PC-9 (cell line): ENCODE measurements around the gene NECTIN1. TPM values are rescaled to one million over a fixed set of nuclear protein-coding genes. Genes with fewer than 3 reads are reported as not detected.

ENCODE experiments used
- BruUV-seq: library from RNA; stranded (reverse); fragments of 400-500 nt; replicated peaks from 2 replicates; lab custom pipeline; 2021; lab: Mats Ljungman, UMichigan
- CTCF ChIA-PET: fragments of 300-600 bp; sonication (Branson Sonifier 250); formaldehyde crosslinking; loops from one replicate; lab custom pipeline; 2022; ENCODE audit warnings: antibody characterized with exemption; lab: Charles Lee
- POLR2A ChIA-PET: fragments of 300-600 bp; sonication (Branson Sonifier 250); formaldehyde crosslinking; loops from one replicate; lab custom pipeline; 2022; ENCODE audit warnings: antibody characterized with exemption; ENCODE audit not compliant: unreplicated experiment; lab: Charles Lee
- DNase-seq, 2 experiments: peaks; one replicate each; pipeline versions ENCODE4 v3.0.0 to v3.0.0-alpha.2; 2015 to 2022; ENCODE audit warnings: mixed read lengths in 1 of 2
- H2AFZ ChIP-seq: fragments of 200-600 bp; sonication (generic); 2 replicates; pipeline ENCODE4 v1.8.1; 2017; ENCODE audit warnings: antibody characterized with exemption
- H3F3A ChIP-seq: fragments of 200-600 bp; sonication (generic); 2 replicates; pipeline ENCODE4 v1.8.1; 2017; ENCODE audit warnings: antibody characterized with exemption, mild to moderate bottlenecking, low read depth; ENCODE audit not compliant: insufficient read depth
- H3K27ac ChIP-seq: fragments of 200-600 bp; sonication (generic); 2 replicates; pipeline ENCODE4 v1.6.1; 2016; ENCODE audit warnings: mixed run types
- H3K27me3 ChIP-seq: fragments of 200-600 bp; sonication (generic); 2 replicates; pipeline ENCODE4 v1.6.1; 2016; ENCODE audit warnings: low read depth, mixed run types; ENCODE audit not compliant: insufficient read depth
- H3K36me3 ChIP-seq: fragments of 200-600 bp; sonication (generic); 2 replicates; pipeline ENCODE4 v1.6.1; 2016; ENCODE audit warnings: low read depth, mixed run types
- H3K4me1 ChIP-seq: fragments of 200-600 bp; sonication (generic); replicated peaks from 2 replicates; pipeline ENCODE4 v1.6.1; 2016; ENCODE audit warnings: mixed run types; ENCODE audit not compliant: insufficient read depth
- H3K4me2 ChIP-seq: fragments of 200-600 bp; sonication (generic); 2 replicates; pipeline ENCODE4 v1.6.1; 2017; ENCODE audit warnings: mixed run types
- H3K4me3 ChIP-seq: fragments of 200-600 bp; sonication (generic); 2 replicates; pipeline ENCODE4 v1.6.1; 2016; ENCODE audit warnings: mixed run types
- H3K79me2 ChIP-seq: fragments of 200-600 bp; sonication (generic); 2 replicates; pipeline ENCODE4 v1.6.1; 2017; ENCODE audit warnings: low read depth, mixed run types
- H3K9me2 ChIP-seq: fragments of 200-600 bp; sonication (generic); 2 replicates; pipeline ENCODE4 v1.8.1; 2017; ENCODE audit warnings: mild to moderate bottlenecking; ENCODE audit not compliant: insufficient read depth
- H3K9me3 ChIP-seq: fragments of 200-600 bp; sonication (generic); 2 replicates; pipeline ENCODE4 v1.8.1; 2016; ENCODE audit warnings: low read depth; ENCODE audit not compliant: insufficient read depth
- H4K20me1 ChIP-seq: fragments of 200-600 bp; sonication (generic); 2 replicates; pipeline ENCODE4 v1.8.1; 2017; ENCODE audit not compliant: insufficient read depth
- EZH2 ChIP-seq: fragments of 200-600 bp; sonication (generic); IDR thresholded peaks from 2 replicates; pipeline ENCODE4 v1.8.0; 2017; ENCODE audit warnings: antibody characterized with exemption, low read depth
- intact Hi-C: fragments of 100-400 bp; cut with micrococcal nuclease; formaldehyde crosslinking; loops from one replicate; pipeline ENCODE4 v1.10.0; 2022; ENCODE audit not compliant: unreplicated experiment
- total RNA-seq: library from RNA; stranded (reverse); gene quantifications from 2 replicates; pipeline ENCODE4 v1.2.3, GENCODE V29; 2021
- TF ChIP-seq, protein P1 (sequence below): fragments of 200-600 bp; sonication (generic); conservative IDR thresholded peaks from 2 replicates; pipeline ENCODE4 v1.6.1; 2017; ENCODE audit warnings: mixed run types, antibody characterized with exemption, mild to moderate bottlenecking, moderate library complexity

The NECTIN1 gene
- total RNA-seq, 1 experiment from 2014 or later, result 17.6 TPM

- Histone ChIP-seq H3K4me3 (no peak overlapping the region), H3K79me2 (no peaks in the 10 kb centered on the region), H3K27ac (no peak overlapping the region), H4K20me1 (no peaks in the 10 kb centered on the region), H2AFZ (no peak overlapping the region), H3K9me2 (no peaks in the 10 kb centered on the region), H3K9me3 (no peaks in the 10 kb centered on the region), H3F3A (no peaks in the 10 kb centered on the region), H3K4me1 (no peaks in the 10 kb centered on the region), H3K27me3 (peaks cover 31% of the 10 kb centered on the region), H3K36me3 (no peaks in the 10 kb centered on the region), H3K4me2 (no peak overlapping the region)
- TF ChIP-seq, protein P1, sequence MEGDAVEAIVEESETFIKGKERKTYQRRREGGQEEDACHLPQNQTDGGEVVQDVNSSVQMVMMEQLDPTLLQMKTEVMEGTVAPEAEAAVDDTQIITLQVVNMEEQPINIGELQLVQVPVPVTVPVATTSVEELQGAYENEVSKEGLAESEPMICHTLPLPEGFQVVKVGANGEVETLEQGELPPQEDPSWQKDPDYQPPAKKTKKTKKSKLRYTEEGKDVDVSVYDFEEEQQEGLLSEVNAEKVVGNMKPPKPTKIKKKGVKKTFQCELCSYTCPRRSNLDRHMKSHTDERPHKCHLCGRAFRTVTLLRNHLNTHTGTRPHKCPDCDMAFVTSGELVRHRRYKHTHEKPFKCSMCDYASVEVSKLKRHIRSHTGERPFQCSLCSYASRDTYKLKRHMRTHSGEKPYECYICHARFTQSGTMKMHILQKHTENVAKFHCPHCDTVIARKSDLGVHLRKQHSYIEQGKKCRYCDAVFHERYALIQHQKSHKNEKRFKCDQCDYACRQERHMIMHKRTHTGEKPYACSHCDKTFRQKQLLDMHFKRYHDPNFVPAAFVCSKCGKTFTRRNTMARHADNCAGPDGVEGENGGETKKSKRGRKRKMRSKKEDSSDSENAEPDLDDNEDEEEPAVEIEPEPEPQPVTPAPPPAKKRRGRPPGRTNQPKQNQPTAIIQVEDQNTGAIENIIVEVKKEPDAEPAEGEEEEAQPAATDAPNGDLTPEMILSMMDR, result no peak
- no peak for TF ChIP-seq EZH2
- DNase-seq, result no peak
- intact Hi-C loops, result no loop called here
- ChIA-PET CTCF (no interaction called here), POLR2A (no interaction called here)
- BruUV-seq, result no TSS peak
These were observed 75.9 kb downstream of the NECTIN1 start for GRCh38 chr11:119652907-119653659.

DNA sequence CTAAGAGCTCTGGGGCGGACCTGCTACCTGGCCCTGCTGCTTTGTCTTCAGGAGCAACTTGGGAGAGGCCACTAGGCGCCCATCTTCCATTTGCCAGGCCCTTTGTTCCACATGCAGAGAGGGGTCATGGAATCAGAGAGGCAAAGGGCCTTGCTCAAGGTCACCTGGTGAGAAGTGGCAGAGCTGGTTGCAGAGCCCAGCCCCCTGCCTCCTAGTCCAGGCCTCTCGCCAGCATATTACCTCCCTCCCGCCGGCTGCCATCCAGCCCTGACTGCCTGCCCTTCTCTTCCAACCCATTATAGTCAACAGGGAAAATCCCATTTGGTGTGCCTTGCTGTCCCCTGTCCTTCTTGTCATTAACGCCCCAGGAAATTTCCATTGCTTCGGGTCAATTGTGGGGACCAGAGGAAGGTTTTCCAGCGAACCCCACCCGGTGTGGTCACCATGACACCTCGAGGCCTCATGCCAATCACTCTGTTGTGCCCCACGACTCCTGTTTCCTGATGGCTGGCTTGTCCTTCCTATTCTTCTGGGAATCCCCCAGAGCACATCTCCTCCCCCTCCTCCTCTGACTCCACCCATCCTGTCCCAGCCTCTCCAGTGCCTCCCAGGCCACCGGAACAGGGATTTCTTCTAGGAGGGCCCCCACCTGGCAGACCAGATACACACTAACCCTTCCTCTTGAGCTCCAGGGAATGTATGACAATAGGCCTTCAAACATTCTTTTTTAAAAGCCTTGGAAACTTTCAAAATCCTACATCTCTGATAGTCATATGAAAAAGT, 77.0 kb downstream of the NECTIN1 start:
- Histone ChIP-seq H3K4me1 (no peaks in the 10 kb centered on the region), H3K27ac (no peak overlapping the region), H3K79me2 (no peaks in the 10 kb centered on the region), H3K4me2 (no peak overlapping the region), H3F3A (no peaks in the 10 kb centered on the region), H3K9me2 (no peaks in the 10 kb centered on the region), H3K4me3 (no peak overlapping the region), H3K27me3 (peaks cover 31% of the 10 kb centered on the region), H4K20me1 (no peaks in the 10 kb centered on the region), H3K9me3 (no peaks in the 10 kb centered on the region), H2AFZ (no peak overlapping the region), H3K36me3 (no peaks in the 10 kb centered on the region)
- POLR2A ChIA-PET, result no interaction called here
- no TSS peak for BruUV-seq
- intact Hi-C loops, result no loop called here
- no peak for DNase-seq
- CTCF ChIA-PET, result no interaction called here
- TF ChIP-seq, protein P1, result no peak

GRCh38 chr11:119650251-119650650, 78.7 kb downstream of the NECTIN1 start:
- Histone ChIP-seq H3K4me1 (no peaks in the 10 kb centered on the region), H3K9me2 (no peaks in the 10 kb centered on the region), H3F3A (no peaks in the 10 kb centered on the region), H3K79me2 (no peaks in the 10 kb centered on the region), H3K9me3 (no peaks in the 10 kb centered on the region), H3K4me2 (no peak overlapping the region), H3K4me3 (no peak overlapping the region), H2AFZ (no peak overlapping the region), H3K27ac (no peak overlapping the region), H3K36me3 (no peaks in the 10 kb centered on the region), H4K20me1 (no peaks in the 10 kb centered on the region), H3K27me3 (peaks cover 23% of the 10 kb centered on the region)
- intact Hi-C loops, result no loop called here
- DNase-seq, result peak; percentile 37 to 79
- BruUV-seq, result no TSS peak
- TF ChIP-seq EZH2, result no peak
- TF ChIP-seq, protein P1, result no peak
- CTCF ChIA-PET, result no interaction called here
- POLR2A ChIA-PET, result no interaction called here
